ENCODE data around the gene NDUFAB1.
"Not testable (repeated sequence)": the region's sequence is repeated elsewhere in the genome, so short reads cannot be mapped to it uniquely, and the experiment has no call there.

The NDUFAB1 gene

DNA sequence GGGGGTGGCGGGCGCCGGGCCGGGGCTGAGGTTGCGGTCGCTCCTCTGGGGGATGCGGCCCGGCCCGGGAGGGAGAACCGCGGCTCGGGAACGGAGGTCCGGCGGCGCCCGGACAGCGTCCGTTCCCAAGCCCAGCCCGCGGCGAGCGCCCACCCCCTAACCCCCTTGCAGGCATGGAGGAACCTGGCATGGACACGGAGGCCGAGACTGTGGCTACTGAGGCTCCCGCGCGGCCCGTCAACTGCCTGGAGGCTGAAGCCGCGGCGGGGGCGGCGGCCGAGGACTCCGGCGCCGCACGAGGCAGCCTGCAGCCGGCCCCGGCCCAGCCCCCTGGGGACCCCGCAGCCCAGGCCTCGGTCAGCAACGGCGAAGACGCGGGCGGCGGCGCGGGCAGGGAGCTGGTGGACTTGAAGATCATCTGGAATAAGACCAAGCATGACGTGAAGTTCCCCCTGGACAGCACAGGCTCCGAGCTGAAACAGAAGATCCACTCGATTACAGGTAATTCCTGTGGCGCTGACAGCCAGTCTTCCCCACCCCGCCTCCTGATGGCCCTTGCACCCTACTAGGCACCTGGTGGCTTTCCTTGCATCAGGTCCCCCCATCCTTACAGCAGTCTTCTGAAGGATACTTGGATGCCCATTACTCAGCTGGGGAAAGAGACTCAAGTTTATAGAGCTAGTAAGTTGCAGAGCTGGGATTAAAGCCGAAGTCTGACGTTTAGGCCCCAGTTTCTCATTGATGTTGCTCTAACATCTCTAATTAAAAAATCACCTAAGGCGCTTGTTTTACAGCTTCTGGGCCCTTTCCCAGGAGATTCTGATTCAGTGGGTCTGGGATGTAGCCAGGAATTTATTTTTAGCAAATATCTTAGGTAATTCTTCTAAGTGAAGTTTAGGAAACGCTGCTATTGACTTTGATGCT lies 38.1 kb downstream of the NDUFAB1 start:
- intact Hi-C loops (cut with DNase I), result loop anchor here (1.0 to 2.0 kb wide), 3 partner anchors 39 to 105 kb away; partner anchors contain the start of genes COG7, DCTN5, NDUFAB1 and PALB2
- DNase-seq, result peak in 4 of 10 donors; percentile 9 to 84 (median 17)

DNA sequence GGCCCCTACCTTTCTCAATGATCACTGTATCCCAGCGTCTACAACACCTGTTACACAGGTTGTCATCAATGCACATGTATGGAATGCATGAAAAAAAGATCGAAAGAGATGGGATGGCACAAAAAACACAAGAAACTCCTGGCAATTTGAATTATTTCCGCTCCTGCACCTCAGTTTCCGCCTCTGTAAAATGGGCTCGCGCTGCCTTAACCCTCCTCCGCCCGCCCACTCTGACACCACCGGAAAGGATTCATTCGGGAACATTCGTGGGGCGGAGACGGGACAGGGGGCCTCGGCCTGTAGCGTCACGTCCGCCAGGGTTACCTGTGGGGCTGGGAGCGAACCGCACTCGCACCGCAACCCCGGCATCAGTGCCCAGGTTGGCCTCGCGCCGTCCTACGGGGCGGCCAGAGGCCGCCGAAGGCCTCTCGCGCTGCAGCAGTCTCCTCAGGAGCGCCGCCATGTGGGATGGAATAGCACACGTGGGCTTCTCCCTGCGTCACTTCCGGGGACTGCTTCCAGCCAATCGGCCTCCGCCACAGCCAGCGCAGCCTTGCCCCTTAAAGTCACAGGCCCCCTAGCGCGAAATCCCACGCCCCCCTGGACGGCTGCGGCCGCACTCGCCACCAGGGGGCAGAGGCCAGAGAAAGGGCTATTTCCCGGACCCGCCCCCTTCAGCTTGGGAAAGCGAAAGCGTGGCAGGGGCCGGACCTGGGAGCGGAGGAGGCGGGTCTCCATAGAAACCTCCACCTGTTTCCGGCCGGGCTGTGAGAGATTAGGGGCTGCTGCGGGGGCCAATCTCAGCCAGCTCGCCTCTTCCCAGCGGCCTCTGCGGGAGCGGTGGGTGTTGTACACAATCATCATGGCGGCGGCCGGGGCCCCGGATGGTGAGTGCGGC lies 39.0 kb downstream of the NDUFAB1 start, which contains the start of the genes EARS2 and UBFD1:
TSS of gene EARS2 (minus strand) at position 470 of the 898 bp plus-strand sequence. CDS start at position 463, 7 bp downstream.
TSS of gene UBFD1 (plus strand) at position 847 of the 898 bp plus-strand sequence. CDS start at position 863, 16 bp downstream.
- intact Hi-C loops (cut with DNase I), result loop anchor here (1.0 kb wide), 2 partner anchors 84 to 104 kb away; partner anchors contain the start of genes COG7, DCTN5 and PALB2
- DNase-seq, result peak; percentile 94 to 99 (median 96)

DNA sequence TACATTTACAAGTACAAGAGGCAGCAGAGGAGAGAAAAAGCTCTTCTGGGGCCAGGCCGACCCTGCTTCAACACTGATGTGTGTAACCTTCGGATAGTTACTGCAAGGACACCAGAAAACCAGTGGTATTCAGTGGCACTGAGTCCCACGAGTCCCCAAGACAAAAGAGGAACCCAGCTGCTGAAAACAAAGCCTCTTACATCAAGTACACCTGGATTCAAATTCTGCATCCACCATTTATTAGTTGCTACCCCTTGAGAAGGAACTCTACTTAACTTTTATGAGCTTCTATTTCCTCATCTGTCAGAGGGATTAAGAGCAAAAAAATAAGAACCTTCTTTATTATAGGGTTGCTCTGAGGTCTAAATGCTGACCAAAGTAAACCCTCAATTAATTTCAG lies 41.6 kb downstream of the NDUFAB1 start:
- intact Hi-C loops (cut with DNase I), result no loop called here

DNA sequence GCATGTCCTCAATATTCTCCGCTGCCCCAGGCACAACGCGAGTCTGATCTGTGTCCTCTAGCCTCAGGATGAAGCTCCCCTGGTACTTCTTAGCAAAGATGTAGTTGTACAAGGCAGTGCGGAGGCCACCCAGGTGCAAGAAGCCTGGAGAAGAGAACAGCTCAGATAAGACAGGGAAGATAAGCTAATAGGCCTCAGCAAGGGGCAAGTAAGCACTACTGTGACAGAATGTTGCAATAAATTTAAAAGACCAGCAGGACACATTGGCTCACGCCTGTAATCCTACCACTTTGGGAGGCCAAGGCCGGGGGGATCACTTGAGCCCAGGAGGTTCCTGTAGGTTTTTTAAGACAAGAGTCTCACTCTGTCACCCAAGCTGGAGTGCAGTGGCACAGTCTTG lies 44.0 kb downstream of the NDUFAB1 start:
- intact Hi-C loops (cut with DNase I), result no loop called here
- peak in 1 of 10 donors; percentile 53 for DNase-seq

More for the DNA sequence above, 41.6 kb downstream of the NDUFAB1 start:
- DNase-seq, result no peak

DNA sequence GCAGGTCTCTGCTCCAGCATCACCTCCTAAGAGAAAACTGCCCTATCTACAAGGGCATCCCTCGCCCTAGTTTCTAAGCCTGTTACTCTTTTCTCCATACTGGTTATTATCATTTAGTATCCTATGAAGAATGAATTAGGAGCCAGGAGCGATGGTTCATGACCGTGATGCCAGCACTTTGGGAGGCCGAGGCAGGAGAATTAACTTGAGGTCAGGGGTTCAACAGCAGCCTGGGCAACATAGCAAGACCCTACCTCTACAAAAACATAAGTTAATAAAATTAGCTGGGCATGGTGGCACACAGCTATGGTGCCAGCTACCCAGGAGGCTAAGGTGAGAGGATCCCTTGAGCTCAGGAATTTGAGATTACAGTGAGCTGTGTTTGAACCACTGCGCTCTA lies 46.2 kb downstream of the NDUFAB1 start:
- intact Hi-C loops (cut with DNase I), result no loop called here

DNA sequence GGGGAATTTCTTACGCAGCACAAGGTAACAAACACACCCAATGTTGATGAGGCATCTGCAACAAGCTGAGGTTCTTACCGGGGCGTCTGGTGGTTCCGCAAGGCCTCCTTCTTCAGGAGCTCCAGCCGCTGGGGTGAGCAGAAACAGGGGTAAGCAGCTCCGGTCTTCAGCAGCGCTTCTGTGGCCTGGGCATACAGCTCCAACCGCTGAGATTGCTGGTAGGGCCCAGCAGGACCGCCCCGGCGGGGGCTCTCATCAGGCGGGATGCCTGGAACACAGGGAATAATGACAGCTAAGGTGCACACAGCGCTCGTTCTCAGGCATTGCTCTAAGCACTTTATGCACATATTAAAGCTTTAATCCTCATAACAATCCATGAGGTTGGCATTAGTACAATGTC lies 51.7 kb downstream of the NDUFAB1 start:
- intact Hi-C loops (cut with DNase I), result no loop called here
- DNase-seq, result peak in 1 of 10 donors; percentile 43

More for the DNA sequence above, 46.2 kb downstream of the NDUFAB1 start:
- no peak for DNase-seq

DNA sequence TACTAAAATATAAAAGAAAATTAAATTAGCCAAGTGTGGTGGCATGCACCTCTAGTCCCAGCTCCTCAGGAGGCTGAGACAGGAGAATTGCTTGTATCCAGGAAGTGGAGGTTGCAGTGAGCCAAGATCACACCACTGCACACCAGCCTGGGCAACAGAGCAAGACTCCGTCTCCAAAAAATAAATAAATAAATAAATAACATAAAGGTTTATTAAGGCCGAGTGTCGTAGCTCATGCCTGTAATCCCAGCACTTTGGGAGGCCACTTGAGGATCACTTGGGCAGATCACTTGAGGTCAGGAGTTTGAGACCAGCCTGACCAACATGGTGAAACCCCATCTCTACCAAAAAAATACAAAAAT lies 55.3 kb downstream of the NDUFAB1 start:
- intact Hi-C loops (cut with DNase I); DNase-seq: not testable (repeated sequence)

DNA sequence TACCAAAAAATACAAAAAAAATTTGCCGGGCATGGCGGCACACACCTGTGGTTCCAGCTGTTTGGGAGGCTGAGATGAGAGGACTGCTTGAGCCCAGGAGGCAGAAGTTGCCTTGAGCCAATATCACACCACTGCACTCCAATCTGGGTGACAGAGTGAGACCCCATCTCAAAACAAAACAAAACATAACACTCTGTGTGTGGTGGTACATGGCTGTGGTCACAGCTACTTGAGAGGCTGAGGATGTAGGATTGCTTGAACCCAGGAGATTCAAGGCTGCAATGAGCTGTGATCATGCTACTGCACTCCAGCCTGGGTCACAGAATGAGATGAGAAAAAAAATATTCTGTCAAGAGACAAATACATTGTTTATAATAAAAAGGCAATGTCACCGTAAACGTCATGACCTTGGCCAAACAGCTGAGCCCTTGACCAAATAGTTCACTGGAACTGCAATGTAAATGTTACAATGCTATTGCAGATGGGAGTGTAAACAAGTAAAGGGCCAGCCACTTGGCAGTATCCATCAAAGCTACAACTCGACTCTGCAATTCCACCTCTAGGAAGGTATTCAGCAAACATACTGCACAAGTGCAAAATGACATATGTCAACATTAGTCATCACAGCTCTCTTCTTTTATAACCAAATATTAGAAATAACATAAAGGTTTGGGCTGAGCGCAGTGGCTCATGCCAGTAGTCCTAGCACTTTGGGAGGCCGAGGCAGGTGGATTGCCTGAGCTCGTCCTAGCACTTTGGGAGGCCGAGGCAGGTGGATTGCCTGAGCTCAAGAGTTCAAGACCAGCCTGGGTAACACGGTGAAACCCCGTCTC lies 55.9 kb downstream of the NDUFAB1 start:
- DNase-seq, result no peak
- intact Hi-C loops (cut with DNase I), result no loop called here

DNA sequence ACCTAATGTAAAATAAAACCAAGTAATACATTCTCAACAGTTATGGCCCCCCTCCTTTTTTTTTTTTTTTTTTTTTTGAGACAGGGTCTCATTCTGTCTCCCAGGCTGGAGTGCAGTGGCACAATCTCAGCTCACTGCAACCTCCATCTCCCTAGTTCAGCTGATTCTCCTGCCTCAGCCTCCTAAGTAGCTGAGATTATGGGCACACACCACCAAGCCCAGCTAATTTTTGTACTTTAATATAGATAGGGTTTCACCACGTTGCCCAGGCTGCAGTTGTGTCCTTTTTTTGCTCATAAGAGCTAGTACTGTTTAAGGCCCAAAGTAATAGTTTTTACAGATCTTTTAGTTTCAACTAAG lies 57.2 kb downstream of the NDUFAB1 start:
- intact Hi-C loops (cut with DNase I), result no loop called here
- no peak for DNase-seq

DNA sequence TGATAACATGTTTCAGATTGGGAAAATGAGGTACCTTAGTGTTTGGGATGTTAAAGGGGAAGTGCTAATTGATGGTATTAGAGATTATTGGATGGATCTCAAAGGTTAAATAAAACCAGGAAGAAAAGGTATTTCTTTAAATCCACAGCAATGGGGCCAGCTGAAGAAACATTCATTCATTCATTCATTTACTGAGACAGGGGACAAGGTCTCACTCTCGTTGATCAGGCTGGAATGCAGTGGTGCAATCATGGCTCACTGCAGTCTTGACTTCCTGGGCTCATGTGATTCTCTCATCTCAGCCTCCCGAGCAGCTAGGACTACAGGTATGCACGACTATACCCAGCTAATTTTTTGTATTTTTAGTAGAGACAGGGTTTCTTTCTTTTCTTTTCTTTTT lies 58.7 kb downstream of the NDUFAB1 start:
- intact Hi-C loops (cut with DNase I), result no loop called here
- DNase-seq, result no peak

DNA sequence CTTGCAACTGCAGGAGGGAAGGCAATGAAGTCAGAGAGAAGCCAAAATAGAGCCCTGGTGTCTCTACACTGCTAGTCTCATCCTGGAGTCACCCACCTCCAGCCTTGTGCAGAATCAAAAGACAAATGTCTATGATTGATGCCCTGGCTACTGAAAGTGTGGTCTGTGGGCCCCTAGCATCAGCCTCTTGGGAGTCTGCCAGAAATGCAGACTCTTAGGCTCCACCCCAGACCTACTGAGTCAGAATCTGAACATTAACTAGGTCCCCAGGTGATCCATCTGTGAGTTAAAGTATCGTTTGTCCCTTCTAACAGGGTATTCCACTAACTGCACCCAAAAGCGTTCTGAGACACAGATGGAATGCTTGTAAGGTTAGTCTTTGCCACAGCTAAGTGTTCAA lies 60.2 kb downstream of the NDUFAB1 start:
- no peak for DNase-seq
- intact Hi-C loops (cut with DNase I), result no loop called here

DNA sequence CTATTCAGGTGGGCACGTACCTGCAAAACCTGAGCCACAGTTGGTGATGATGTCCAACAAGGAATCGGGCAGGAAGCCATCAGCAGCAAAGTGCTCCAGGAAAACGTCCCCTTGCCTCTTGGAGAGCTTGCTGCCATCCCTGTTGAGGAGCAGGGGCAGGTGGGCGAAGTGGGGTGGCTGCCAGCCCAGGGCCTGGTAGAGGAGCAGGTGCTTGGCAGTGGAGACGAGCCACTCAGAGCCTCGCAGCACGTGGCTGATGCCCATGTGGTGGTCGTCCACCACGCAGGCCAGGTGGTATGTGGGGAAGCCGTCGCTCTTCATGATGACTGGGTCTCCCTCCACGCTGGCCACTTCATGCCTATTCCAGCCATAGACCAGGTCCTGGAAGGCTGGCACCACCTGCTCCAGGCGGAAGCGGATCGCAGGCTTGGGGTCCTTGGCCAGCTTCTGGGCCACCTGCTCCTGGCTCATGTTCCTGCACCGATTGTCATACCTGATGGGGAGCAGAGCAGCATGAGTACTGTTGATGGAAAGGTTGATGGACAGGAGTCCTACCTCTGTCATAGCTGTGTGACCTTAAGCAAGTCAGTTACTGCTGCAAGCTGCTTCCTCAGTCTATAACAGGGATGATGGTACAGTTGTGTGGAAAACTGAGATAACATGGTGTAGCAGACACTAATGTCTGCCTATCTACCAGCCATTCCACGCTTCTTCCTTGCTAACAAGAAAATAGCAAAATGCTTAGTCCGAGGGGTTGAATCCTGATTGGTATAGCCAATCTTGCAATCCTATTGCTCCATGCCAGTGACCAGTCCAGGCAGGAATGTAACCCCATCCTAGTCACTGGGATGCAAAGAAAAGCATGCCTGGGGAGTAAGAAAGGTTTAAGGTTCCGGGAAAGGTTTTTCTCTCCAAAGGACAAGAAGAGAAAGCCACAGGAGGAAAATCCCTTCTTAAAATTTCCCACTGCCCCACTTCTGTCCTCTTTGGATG lies 61.0 kb downstream of the NDUFAB1 start:
- no peak for DNase-seq
- intact Hi-C loops (cut with DNase I), result no loop called here

DNA sequence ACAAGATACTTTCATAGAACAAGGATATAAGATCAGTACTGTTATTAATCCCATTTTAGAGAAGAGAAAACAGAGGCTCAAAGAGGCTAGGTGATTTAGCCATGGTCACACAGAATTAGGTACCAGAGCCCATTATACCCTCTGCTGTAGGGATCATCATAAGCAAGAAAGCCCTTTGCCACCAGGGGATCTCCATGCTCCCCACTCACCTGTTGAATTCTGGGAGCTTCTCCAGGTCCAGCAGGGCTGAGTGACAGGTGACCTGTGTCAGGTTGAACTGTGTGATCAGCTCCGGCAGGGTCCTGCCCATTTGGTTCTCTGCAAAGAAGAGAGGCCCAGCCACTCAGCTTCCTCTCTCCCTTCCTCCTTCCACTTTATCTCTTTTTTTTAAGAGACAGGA lies 63.7 kb downstream of the NDUFAB1 start:
- DNase-seq, result no peak
- intact Hi-C loops (cut with DNase I), result no loop called here

All from posterior cingulate gyrus (tissue), 11 donors.